AG04449 (cell line): Measurements from ENCODE around the gene RBM17.
"Not testable (repeated sequence)": the region's sequence is repeated elsewhere in the genome, so short reads cannot be mapped to it uniquely, and the experiment has no call there.

ENCODE experiments used
- CTCF ChIA-PET: fragments of 350-600 bp; formaldehyde crosslinking; extraction: SDS; loops from one replicate; lab custom pipeline; 2021; ENCODE audit warnings: antibody characterized with exemption; lab: Yijun Ruan, JAX
- POLR2A ChIA-PET: fragments of 400-600, 350-600 bp; formaldehyde crosslinking; extraction: SDS; loops from one replicate; lab custom pipeline; 2020; ENCODE audit warnings: antibody characterized with exemption, inconsistent platforms; lab: Yijun Ruan, JAX
- DNase-seq: peaks from one replicate; pipeline ENCODE4 v3.0.0-alpha.2; 2010; ENCODE audit warnings: low read depth, low spot score
- H3K4me3 ChIP-seq: 2 replicates; pipeline ENCODE4 v1.5.1; 2011; ENCODE audit warnings: low read depth, mild to moderate bottlenecking, control low read depth, low read length
- CTCF ChIP-seq: IDR thresholded peaks from one replicate; pipeline ENCODE4 v1.5.1; 2011; ENCODE audit warnings: mild to moderate bottlenecking, moderate library complexity, low read length, control low read depth, inconsistent platforms; ENCODE audit not compliant: insufficient read depth; ENCODE audit errors: missing control alignments

The RBM17 gene

GRCh38 chr10:6100370-6100769 lies 11.5 kb downstream of the RBM17 start:
- no peak overlapping the region for H3K4me3 ChIP-seq
- no peak for DNase-seq
- ChIA-PET POLR2A (no interaction called here), CTCF (interaction anchor here (0.8 to 2.3 kb wide), 7 partner anchors 10 to 301 kb away, joined by 4 to 10 read pairs (median 6); partner anchors contain the start of genes PFKFB3 and RBM17)
- no peak for TF ChIP-seq CTCF

GRCh38 chr10:6101181-6101580 lies 12.3 kb downstream of the RBM17 start:
- no peak overlapping the region for H3K4me3 ChIP-seq
- DNase-seq: no peak
- TF ChIP-seq CTCF: no peak
- POLR2A ChIA-PET: no interaction called here
- CTCF ChIA-PET: interaction anchor here (1.0 to 1.9 kb wide), 4 partner anchors 9 to 301 kb away, joined by 6 to 10 read pairs (median 7); no protein-coding TSS in a partner anchor

GRCh38 chr10:6102128-6102527 lies 13.3 kb downstream of the RBM17 start:
- ChIA-PET POLR2A (no interaction called here), CTCF (no interaction called here)
- no peak for DNase-seq
- H3K4me3 ChIP-seq: no peak overlapping the region
- TF ChIP-seq CTCF: no peak

GRCh38 chr10:6103591-6103990 lies 14.8 kb downstream of the RBM17 start:
- POLR2A ChIA-PET: no interaction called here
- TF ChIP-seq CTCF: no peak
- CTCF ChIA-PET: no interaction called here

GRCh38 chr10:6107616-6108015 lies 18.8 kb downstream of the RBM17 start:
- DNase-seq, H3K4me3 ChIP-seq, POLR2A ChIA-PET: not testable (repeated sequence)
- CTCF ChIA-PET: interaction anchor here (1.2 to 7.9 kb wide), 9 partner anchors 11 to 298 kb away, joined by 3 to 132 read pairs (median 22); partner anchors contain the start of genes PFKFB3 and RBM17

More at GRCh38 chr10:6103591-6103990, 14.8 kb downstream of the RBM17 start:
- H3K4me3 ChIP-seq: no peak overlapping the region
- DNase-seq: no peak

GRCh38 chr10:6108072-6108471 lies 19.2 kb downstream of the RBM17 start:
- POLR2A ChIA-PET: no interaction called here
- no peak for TF ChIP-seq CTCF
- DNase-seq: no peak
- CTCF ChIA-PET: interaction anchor here (0.8 to 7.9 kb wide), 8 partner anchors 12 to 298 kb away, joined by 3 to 132 read pairs (median 22); partner anchors contain the start of gene PFKFB3
- H3K4me3 ChIP-seq: no peak overlapping the region
